ENCODE results near the gene ADTRP. TPM values are rescaled to one million over a fixed set of nuclear protein-coding genes. Genes with fewer than 3 reads are reported as not detected.
"Not testable (repeated sequence)": the region's sequence is repeated elsewhere in the genome, so short reads cannot be mapped to it uniquely, and the experiment has no call there.

The ADTRP gene
- total RNA-seq, 1 donor from 2014 or later = 0.72 TPM

GRCh38 chr6:11689847-11690246 lies 88.8 kb downstream of the ADTRP start:
- ATAC-seq = no peak

- ATAC-seq = not testable (repeated sequence)
Measured at GRCh38 chr6:11689400-11689799, 89.2 kb downstream of the ADTRP start.

- no peak for ATAC-seq
Measured at GRCh38 chr6:11688425-11688709, 90.2 kb downstream of the ADTRP start.

- ATAC-seq = peak; percentile 55
Measured at GRCh38 chr6:11685481-11686093, 93.0 kb downstream of the ADTRP start.

- ATAC-seq = no peak
Measured at GRCh38 chr6:11684901-11685480, 93.6 kb downstream of the ADTRP start.

GRCh38 chr6:11683871-11684270 lies 94.7 kb downstream of the ADTRP start:
- no peak for ATAC-seq

- ATAC-seq = no peak
Measured at GRCh38 chr6:11682561-11682975, 96.0 kb downstream of the ADTRP start.

GRCh38 chr6:11681770-11682169 lies 96.8 kb downstream of the ADTRP start:
- no peak for ATAC-seq

- no peak for ATAC-seq
Measured at GRCh38 chr6:11681357-11681756, 97.2 kb downstream of the ADTRP start.

GRCh38 chr6:11680479-11680878 lies 98.1 kb downstream of the ADTRP start:
- ATAC-seq = not testable (repeated sequence)

GRCh38 chr6:11679099-11679498 lies 99.5 kb downstream of the ADTRP start:
- ATAC-seq = no peak

GRCh38 chr6:11675601-11676000 lies 103.0 kb downstream of the ADTRP start:
- no peak for ATAC-seq

GRCh38 chr6:11672669-11673068 lies 105.9 kb downstream of the ADTRP start:
- no peak for ATAC-seq

- ATAC-seq = no peak
Measured at GRCh38 chr6:11672256-11672655, 106.3 kb downstream of the ADTRP start.

GRCh38 chr6:11669696-11670095 lies 108.9 kb downstream of the ADTRP start:
- no peak for ATAC-seq

GRCh38 chr6:11668455-11668854 lies 110.1 kb downstream of the ADTRP start:
- ATAC-seq = no peak

- ATAC-seq = peak; percentile 56
Measured at GRCh38 chr6:11667876-11668275, 110.7 kb downstream of the ADTRP start.

GRCh38 chr6:11665604-11666326 lies 112.8 kb downstream of the ADTRP start:
- ATAC-seq = no peak

Other genes with a start within 250 kb of the ADTRP start
- gene TMEM170B, start 241.1 kb downstream of the ADTRP start, total RNA-seq = 0.20 TPM
- gene HIVEP1, start 233.5 kb upstream of the ADTRP start, total RNA-seq = 23.7 TPM

Data from esophagus mucosa (tissue), 1 donor.